Activated CD8-positive, alpha-beta memory T cell treated with anti-CD3 and anti-CD28 coated beads, Interleukin-2, amount 50 U/mL, for 1 hour (primary cell): ENCODE results near the gene GABBR2.
"Not testable (repeated sequence)": the region's sequence is repeated elsewhere in the genome, so short reads cannot be mapped to it uniquely, and the experiment has no call there.

ENCODE experiments used
- DNase-seq: peaks from one replicate; pipeline ENCODE4 v3.0.0-alpha.2; 2020; ENCODE audit errors: extremely low read depth

Gene GABBR2

DNA sequence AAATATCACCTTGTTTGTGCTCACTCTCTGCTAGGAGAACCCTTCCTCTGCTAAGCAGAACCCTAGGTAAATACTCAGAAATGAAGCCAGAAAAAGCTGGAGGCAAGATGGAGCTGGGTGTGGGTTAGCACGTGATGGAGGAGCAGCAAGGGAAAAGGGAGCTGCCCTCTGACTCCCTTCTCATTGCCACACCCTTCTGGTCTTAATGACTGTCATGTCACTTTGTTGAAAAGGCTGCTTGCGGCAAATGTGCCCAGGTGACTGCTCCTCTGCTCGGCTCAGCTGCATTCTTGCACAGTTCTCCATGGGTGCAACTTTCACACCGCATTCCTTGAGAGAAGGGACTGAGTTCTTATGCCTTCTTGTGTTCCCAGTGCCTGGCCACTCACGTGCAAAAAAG, 416.9 kb downstream of the GABBR2 start:
- DNase-seq: no peak

DNA sequence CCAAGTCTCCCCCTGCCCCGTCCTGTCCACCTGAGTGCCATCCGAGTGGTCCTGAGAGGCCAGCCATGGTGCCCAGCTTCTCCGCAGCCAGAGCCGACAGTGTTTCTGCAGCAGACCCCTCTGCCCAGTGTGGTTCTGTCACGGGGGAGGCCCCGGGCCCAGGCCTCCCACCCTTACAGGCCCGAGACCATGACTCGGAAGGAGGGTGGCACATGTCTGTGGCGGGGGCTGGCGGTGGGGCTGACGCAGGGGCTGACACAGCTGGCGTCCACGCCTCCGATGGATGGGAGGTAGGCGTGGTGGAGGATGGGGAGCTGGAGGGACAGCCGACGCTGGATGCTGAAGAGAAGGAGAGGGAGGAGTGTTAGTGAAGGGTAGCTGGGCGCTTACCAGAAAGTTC, 418.3 kb downstream of the GABBR2 start:
- no peak for DNase-seq

DNA sequence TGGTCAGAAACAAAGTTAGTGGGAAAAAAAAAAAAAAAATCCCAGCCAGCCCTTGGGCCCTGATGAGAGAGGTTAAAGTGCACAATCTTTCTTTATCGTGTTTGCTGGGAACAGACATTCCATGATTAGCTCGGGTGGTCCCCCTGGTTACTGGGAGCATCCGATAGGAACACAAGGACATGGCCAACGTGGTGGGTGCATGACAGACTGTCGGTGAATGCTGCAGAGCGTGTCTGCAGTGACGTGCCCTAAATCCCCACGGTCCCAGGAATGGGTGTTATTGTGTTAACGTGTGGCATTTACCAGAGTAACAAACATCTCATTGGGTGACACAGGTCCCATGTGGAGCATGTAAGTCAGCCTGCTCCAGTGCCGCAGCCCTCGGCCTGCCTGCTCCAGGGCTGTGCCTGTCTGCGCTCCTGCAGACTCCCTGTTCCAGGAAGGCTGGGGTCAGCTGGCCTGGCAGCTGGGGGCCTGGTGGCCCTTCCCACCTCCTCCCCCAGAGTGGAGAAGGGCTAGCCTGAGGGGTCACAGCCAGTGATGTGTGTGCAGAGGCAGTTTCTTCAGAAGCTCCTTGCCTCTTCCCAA, 419.0 kb downstream of the GABBR2 start:
- DNase-seq: no peak

DNA sequence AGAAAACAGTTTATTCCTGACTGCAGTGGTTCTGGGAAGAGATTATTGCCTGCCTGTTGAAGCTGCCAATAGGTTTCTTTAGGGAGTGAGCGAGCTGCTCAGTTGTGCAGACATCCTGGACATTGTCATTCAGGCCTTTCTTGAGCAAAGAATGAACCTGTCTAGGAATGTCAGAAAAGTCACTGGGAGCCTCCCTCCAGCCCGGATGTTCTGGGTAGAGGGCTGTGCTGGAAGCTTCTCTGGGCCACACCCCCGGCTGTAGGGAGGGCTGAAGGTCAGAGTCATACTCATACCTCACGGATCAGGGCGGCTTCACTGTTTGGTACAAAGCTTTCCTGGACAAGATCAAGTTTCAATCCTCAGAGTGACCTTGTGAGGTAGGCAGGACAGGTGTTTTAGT, 419.9 kb downstream of the GABBR2 start:
- DNase-seq: no peak

DNA sequence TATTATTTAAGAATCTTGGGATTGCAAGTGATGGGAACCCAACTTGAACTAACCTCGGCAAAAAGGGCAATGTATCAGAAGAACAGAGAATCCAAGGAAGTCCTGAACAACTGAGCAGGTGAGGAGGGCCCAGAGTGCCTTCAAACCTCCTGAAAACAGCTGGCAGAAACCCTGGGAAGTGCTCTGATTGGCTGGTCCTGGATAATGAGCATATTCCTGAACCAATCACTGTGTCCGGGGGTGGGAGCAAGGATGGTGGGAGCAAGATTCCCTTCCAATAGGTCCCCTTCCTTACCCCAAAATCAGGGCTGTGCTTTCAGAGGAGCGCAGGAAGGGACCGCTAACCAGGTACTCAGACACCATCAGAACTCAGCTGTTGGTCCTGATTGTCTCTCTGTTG, 421.4 kb downstream of the GABBR2 start:
- DNase-seq: no peak

DNA sequence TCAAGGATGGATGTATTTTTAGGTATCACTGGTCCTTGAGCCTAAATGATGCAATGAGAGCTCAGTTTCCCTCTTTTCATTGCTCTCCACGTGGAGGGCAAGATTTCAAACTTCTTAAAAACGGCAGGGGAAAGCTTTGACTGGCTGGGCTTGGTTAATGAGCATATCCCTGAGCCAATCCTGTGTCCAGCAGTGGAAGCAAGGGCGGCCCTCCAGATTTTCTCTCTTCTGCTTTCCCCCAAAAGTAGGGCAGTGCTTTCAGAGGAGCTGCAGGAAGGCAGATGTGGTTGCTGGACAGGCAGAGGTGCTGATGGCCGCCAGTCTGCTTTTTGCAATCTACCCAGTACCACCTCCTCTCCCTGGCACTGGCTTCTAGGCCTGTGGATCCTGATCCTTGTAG, 423.3 kb downstream of the GABBR2 start:
- DNase-seq: no peak

DNA sequence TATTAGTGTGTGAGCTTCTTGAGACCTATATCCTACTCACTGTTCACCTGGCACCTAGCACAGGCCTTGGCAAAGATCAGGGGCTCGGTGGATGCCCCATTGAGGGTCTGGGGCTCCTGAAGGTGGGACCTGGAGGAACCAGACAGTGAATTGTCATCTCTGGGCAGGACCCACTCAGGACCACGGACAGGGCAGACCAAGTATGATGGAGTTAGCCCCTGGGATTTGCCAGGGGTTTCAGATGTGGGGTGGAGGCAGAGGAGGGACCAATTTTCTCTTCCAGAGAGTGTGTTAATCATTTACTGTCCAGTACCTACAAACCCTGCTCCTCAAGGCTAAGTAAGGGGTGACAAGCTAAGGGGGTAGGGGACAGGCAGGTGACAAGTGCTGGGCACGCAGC, 424.0 kb downstream of the GABBR2 start:
- no peak for DNase-seq

DNA sequence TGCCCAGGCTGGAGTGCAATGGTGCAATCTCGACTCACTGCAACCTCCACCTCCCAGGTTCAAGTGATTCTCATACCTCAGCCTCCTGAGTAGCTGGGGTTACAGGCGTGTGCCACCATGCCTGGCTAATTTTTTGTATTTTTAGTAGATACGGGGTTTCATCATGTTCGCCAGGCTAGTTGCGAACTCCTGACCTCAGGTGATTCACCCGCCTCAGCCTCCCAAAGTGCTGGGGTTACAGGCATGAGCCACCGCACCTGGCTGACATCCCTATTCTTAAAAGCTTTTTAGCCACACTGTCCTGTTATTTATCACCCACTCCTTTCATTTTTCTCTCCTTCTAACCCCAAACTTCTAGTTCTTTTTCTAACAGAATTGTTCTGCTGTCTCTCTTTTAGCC, 425.6 kb downstream of the GABBR2 start:
- not testable (repeated sequence) for DNase-seq

DNA sequence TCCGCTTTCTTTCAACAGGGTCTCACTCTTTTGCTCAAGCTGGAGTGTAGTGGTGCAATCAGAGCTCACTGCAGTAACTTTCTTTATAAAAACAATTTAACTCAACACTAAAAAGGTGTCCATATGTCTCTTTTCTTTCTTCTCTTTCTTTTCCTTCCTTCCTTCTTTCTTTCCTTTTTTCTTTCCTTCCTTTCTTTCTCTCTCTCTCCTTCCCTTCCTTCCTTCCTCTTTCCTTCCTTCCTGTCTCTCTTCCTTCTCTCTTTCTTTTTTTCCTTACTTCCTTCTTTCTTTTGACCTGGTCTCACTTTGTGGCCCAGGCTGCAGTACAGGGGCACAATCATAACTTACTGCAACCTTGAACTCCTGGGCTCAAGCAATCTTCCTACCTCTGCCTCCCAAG, 427.5 kb downstream of the GABBR2 start:
- DNase-seq: no peak

DNA sequence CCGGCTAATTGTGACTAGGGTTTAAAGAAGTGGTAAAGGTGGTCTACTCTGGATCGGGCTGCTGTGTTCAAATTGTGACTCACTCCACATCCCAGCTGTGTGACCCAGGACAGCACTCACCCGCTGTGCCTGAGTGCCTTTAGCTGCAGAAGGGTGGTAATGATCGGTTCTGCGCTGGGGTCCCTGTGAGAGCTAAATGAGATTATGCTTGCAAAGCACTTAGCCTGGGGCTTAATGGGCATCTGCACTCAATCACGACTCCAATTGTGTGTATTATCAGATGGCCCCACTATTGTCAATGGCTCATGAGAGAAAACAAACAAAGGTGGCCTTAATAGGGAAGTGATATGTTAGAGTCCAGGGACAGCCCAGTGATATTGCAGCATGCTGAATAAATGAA, 428.2 kb downstream of the GABBR2 start:
- no peak for DNase-seq

DNA sequence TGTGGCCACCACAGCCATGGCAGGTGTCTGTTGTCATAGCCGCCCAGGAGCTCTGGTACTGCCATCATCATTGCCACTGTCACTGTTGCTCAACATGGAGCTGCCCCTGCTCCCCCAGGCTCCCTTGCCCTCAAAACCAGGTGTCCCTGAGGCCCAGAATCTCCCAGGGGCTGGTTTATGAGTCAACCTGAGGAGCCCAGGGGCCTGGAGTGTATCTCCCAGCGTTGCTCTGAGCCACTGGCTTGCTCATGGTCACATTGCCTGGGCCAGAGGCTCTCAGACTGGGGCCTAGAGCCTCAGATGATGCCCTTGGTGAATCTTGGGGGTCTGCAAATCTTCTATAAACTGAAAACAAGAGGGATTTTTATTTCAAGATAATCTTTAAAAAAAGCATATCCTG, 428.6 kb downstream of the GABBR2 start:
- DNase-seq: no peak

DNA sequence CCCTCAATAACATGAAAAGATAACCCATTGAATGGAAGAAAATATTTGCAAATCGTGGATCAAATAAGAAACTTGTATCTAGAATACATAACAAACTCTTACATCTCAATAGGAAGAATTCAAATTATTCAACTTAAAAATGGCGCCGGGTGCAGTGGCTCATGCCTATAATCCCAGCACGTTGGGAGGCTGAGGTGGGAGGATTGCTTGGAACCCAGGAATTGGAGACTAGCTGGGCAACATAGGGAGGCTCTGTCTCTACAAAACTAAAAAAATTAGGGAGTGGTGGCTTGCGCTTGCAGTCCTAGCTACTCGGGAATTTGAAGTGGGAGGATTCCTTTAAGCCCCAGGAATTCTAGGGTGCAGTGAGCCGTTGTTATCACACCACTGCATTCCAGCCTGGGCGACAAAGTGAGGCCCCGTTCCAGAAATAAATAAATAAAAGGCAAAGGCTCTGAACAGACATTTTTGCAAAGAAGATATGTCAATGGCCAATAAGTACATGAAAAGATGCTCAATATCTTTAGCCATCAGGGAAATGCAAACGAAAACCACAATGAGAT, 431.7 kb downstream of the GABBR2 start:
- DNase-seq: no peak

DNA sequence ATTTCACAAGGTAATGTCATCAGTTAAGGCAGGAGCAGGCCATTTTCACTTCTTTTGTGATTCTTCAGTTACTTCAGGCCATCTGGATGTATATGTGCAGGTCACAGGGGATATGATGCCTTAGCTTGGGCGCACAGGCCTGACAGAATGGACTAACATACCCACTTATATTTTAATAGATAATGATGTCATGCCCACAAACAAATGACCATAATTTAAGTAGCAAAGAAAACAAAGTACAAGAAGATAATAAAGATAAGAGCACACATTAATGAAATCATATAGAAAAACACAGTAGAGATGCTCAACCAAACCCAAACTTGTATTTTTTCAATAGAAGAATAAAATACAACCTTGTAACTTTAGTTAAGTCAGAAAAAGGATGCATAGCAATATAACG, 433.6 kb downstream of the GABBR2 start:
- DNase-seq: no peak

DNA sequence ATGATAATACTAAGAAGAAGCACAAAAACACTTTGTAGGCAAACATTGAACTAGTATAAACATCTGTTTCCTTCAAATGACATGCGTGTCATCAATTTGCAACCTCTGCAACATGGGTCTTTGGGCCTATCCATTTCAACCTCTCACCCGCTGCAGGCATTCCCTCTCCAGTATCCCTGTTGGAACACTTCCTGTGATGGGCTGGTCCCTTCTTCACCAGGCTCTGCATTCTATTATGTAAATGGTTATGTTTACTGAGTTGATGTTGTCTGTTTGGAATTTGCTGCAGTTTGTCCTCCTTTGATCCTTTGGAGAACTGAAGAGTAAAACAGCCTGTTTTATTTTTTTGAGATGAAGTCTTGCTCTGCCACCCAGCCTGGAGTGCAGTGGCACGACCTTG, 436.7 kb downstream of the GABBR2 start:
- no peak for DNase-seq

DNA sequence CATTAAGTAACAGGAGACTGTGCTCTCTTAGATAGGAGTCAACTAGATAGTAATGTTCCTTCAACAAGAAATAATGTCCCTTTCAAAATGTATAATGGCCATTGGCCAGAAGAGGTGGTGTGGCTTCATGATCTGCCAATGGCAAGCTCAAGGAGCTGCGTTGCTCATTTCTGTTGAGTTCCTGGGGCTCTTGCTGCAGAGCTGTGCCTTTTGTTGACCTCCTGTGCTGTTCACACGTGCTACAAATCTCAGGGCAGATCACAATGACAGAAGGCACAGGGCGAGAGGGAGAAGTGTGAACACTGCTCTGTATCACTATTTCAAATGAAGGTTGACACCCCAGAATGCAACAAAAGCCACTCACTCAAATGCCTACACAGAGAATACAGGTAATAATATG, 437.3 kb downstream of the GABBR2 start:
- no peak for DNase-seq

DNA sequence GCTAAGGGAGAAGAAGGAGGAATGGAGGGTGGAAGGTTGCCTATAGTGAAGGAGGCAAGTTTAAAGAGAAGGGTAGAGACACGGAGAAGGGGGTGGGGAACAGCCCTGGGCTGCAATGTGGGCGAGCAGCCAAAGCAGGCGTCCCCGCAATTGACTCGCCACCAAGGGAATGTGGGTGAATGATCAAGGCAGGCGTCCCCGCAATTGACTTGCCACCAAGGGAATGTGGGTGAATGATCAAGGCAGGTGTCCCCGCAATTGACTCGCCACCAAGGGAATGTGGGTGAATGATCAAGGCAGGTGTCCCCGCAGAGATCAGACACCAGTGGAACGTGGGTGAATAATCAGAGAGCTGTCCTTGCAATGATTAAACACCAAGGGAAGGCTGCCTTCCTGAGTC, 438.5 kb downstream of the GABBR2 start:
- DNase-seq: not testable (repeated sequence)

DNA sequence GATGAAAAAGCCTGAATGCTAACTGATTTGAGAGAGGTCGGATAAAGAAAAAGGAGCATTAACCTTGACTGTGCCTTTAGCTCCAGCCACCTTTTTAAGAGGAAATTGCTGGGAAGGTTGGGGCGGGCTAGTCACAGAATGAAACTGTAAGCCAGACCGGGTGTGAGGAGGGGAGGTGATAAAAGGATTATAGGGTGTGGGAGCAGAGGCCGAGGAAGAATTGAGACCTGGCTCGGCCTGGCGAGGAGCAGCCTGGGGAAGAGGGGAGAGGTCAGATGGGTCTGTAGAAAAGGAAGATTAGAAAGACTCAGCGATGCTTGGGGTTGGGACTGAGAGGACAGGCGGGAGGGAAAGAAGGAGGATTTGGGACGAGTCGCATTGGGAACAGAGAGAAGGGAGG, 439.1 kb downstream of the GABBR2 start:
- DNase-seq: not testable (repeated sequence)

DNA sequence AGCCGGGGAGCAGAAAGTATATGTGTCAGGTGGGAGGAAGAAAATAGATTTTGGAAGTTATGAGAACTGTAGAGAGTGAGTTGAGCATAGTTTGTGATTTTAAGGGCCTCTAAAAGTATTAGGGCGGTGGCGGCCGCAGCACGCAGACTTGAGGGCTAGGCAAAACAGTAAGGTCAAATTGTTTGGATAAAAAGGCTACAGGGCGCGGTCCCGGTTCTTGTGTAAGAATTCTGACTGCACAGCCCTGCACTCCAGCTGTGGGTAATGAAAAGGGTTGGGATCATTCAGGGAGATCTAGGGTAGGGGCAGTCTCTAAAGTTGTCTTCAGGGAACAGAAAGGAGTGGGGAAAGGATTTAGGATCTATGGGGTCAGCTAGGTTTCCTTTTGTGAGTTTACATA, 441.2 kb downstream of the GABBR2 start:
- DNase-seq: not testable (repeated sequence)

DNA sequence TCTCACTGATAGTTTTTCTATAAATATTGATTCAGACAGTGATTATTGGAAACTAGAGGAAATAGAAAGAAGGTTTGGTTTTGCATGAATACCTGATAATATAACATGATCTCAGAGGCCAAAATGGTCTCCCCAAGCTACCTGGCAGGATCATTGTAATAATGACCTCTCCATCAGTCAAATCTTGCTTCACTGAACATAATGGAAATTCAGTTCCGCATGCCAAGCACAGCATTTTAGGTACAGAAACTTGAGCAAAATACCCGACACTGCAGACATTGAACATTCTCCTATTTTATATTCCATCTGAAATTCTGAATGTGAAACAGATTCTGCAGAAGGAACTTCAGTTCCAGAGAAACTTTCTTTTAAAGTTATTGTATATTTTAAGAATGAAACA, 444.2 kb downstream of the GABBR2 start:
- no peak for DNase-seq

DNA sequence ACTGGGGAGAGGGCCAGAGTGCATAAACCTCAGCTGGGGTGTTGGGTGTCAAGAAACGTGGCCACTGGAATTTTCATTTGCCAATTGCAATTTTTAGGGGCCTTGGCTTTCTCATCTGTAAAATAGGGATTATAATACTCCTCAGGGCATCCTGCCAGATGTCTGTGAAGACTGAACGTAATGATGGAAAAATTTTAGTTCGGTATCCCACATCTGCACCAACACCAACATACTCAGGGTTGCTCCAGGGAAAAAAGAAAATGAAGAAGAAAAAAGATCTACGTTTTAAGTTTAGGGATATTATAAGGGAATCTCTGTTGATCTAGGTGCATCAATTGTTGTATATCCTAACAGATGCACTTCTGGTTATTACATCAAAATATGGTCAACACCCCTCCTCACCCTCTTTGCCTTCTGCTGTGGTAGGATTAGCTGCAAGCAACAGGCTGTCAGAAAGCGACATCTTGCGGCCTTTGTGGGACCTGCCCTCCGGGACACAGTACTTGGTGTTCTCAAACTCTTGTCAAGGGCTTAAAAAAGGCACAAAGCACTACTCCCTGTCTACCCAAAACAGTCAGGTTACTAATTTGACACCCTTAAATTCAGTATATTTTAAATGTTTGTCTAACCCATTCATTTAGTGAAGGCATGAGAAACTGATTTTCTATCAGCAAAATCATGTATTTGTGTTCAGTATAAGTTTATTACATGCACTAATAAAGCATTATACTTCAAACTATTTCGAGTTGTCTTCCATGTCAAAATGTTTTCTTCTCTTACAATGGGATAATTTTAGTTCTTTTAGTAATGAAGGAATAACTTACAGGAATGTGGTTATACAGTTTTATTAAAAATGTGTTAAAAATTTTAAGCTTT, 445.0 kb downstream of the GABBR2 start:
- peak; percentile 53 for DNase-seq

DNA sequence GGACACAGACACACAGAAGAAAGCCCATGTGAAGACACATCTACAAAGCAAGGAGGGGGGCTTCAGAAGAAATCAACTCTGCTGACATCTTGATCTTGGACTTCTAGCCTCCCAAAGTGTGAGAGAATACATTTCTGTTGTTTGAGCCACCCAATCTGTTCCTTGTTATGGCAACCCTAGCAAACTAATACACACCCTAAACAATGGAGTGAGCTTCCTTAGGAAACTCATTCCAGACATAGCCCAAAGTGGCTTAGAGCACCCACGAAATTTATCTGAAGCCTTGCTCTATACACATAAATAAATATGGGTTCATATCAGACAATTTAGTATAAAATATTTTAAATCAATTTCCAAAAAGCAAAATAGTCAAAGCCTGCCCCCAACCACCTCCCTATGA, 445.7 kb downstream of the GABBR2 start:
- no peak for DNase-seq

DNA sequence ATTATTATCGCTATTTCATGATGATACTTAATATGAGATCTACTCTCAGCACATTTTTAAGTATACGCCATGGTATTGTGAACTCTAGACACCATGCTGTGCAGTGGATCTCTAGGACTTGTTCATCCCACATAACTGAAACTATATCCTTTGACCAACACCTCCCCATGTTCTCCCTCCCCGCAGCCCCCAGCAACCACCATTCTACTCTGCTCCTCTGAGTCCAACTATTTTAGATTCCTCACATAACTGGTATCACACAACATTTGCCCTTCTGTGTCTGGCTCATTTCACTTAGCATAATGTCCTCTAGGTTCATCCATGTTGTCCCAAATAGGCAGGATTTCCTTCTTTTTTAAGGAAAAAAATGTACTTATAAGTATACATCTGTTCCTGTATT, 446.7 kb downstream of the GABBR2 start:
- no peak for DNase-seq

DNA sequence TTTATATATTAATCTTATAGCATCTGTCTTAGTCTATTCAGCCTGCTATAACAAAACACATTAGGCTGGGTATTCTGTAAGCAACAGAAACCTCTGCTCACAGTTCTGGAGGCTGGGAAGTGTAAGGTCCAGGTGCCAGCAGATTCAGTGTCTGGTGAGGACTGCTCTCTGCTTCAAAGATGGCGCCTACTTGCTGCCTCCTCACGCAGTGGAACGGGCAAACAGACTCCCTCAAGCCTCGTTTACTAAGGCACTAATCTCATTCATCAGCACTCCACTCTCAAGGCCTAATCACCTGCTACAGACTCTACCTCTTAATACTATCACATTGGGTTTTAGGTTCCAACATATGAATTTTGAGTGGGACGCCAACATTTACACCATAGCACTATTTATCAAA, 448.1 kb downstream of the GABBR2 start:
- DNase-seq: no peak
